Lower leg skin (tissue), 4 donors: ENCODE data around the gene KLF7. TPM values are rescaled to one million over a fixed set of nuclear protein-coding genes. Genes with fewer than 3 reads are reported as not detected.

Source experiments
- DNase-seq, 2 donors: peaks; one replicate each; pipeline ENCODE4 v3.0.0-alpha.2; 2019; ENCODE audit warnings: low spot score in 2 of 2
- H3K4me3 ChIP-seq: fragments of 200-600 bp; sonication (generic); 2 replicates; pipeline ENCODE4 v1.5.1; 2017; ENCODE audit warnings: mild to moderate bottlenecking, low read depth; ENCODE audit not compliant: poor library complexity, severe bottlenecking
- POLR2A ChIP-seq, 2 donors: fragments of 450-650 bp; IDR thresholded peaks; one replicate each; pipeline ENCODE4 v1.6.1; 2016 to 2017; ENCODE audit warnings: antibody characterized with exemption in 2 of 2, mild to moderate bottlenecking in 1 of 2, moderate library complexity in 1 of 2
- WGBS, 2 donors: methylation state at CpG; one replicate each; pipeline ENCODE4 v1.1.5; 2018; 5-methylcytosine and 5-hydroxymethylcytosine counted together
- intact Hi-C: fragments of 100-400 bp; cut with DNase I; formaldehyde crosslinking; loops from one replicate; pipeline ENCODE4 v1.15.0; 2023; ENCODE audit warnings: low total_unique reads
- total RNA-seq, 4 donors: library from RNA; depleted of rRNA; stranded (reverse); fragments of >200 nt; gene quantifications; one replicate each; pipeline ENCODE4 v1.1.0, GENCODE V29; 2016
- TF ChIP-seq, protein P1 (sequence below), 3 donors: fragments of 450-650 bp; IDR thresholded peaks; one replicate each; pipeline ENCODE4 v1.5.1; 2016; ENCODE audit warnings: antibody characterized with exemption in 3 of 3, mild to moderate bottlenecking in 3 of 3, moderate library complexity in 2 of 3

The KLF7 gene
- total RNA-seq, 4 donors from 2014 or later: 10.7 to 26.4 (median 13.5) TPM

DNA sequence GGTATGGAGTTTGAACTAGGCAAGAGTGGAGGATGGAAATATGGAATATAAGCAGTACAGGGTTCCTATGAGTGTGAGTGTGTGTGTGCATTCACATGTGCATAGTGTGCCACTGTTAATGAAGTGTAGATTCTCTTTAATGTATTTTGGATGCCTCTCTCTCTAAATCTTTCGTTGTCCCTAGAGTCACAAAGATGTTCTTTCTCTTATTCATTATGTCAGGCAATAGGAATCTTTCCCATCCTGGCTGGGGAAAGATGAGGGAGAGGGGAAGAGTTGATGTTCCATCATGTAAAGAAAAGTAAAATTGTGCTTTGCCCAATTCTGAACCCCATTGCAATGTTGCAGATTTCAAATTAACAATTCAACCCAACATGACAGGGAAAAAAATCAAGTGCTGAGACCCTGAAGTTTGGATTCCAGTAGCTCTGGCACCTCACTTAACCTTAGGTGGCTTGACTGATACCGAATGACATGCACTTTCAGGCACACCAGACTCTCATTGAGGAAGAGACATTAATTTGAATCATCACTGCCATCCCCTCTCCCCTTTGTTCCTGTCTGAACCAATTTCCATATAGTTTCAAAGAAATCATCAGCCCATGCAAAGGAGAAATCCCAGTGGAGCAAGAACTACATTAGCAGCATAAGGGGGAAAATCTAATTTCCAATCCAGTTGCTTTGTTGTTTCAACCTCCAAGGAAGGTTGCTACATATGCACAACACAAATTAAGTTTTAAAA is 28.0 kb downstream of the KLF7 start:
- 78 to 79% methylated on average over 2 of the region's 2 CpGs for WGBS, 2 donors
- no peak for TF ChIP-seq POLR2A (IDR thresholded peaks at IDR 0.05)
- TF ChIP-seq, protein P1, sequence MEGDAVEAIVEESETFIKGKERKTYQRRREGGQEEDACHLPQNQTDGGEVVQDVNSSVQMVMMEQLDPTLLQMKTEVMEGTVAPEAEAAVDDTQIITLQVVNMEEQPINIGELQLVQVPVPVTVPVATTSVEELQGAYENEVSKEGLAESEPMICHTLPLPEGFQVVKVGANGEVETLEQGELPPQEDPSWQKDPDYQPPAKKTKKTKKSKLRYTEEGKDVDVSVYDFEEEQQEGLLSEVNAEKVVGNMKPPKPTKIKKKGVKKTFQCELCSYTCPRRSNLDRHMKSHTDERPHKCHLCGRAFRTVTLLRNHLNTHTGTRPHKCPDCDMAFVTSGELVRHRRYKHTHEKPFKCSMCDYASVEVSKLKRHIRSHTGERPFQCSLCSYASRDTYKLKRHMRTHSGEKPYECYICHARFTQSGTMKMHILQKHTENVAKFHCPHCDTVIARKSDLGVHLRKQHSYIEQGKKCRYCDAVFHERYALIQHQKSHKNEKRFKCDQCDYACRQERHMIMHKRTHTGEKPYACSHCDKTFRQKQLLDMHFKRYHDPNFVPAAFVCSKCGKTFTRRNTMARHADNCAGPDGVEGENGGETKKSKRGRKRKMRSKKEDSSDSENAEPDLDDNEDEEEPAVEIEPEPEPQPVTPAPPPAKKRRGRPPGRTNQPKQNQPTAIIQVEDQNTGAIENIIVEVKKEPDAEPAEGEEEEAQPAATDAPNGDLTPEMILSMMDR (IDR thresholded peaks at IDR 0.05): no peak
- DNase-seq: no peak
- H3K4me3 ChIP-seq: no peak overlapping the region
- intact Hi-C loops: no loop called here

DNA sequence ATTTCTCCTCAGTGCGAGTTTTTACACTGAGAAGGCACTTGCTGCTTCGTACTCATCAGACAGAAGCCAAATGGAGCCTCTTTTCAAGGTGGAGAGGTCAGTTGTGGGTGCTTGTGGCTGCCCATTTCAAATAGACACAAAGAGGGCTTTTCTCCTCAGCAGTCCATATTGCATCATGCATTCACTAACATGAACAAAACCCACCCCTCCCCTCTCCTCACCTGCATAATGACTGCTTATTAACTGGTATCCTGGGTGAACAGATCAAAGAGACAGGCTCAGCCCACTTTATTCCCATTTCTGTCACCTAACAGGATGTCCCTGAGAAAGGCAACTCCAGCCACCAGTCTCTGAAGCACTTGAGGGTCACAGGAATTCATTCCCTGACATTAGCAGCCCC is 28.9 kb downstream of the KLF7 start:
- intact Hi-C loops: no loop called here
- TF ChIP-seq, protein P1 (IDR thresholded peaks at IDR 0.05): no peak
- TF ChIP-seq POLR2A (IDR thresholded peaks at IDR 0.05): no peak
- no peak overlapping the region for H3K4me3 ChIP-seq
- 96 to 100% methylated on average over 2 of the region's 2 CpGs for WGBS, 2 donors
- no peak for DNase-seq

DNA sequence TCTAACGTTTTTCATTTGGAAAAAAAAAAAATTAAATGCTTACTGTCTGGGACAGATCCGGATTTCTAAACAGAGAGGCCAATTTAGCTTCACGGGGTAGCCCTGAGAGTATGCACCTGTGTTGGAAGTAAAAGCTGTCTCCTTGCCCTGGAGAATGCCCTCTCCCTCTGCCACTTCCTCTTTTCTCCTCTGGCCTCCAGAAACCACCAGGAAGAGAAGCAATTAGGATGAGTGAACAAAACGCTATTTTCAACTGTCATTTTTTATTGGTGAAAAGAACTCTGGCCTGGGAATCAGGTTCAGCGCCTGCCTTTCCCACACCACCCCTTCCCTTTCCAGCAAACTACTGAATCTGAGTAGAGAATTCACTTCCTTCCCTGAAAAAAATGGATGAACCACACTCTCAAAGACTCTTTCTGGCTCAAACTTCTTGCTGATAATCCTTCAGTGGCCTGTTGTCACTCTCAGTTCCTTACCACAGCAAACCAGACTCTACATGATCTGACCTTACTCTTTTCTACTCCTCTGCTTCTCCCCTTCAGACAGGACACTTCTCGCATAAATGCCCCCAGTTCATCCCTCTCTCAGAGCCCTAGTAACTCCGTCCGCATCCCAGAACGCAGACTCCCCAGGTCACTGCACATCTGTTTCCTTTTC is 29.8 kb downstream of the KLF7 start:
- TF ChIP-seq, protein P1 (IDR thresholded peaks at IDR 0.05): no peak
- TF ChIP-seq POLR2A (IDR thresholded peaks at IDR 0.05): no peak
- no peak overlapping the region for H3K4me3 ChIP-seq
- WGBS, 2 donors: 67 to 68% methylated on average over 9 of the region's 9 CpGs
- intact Hi-C loops: no loop called here
- no peak for DNase-seq

DNA sequence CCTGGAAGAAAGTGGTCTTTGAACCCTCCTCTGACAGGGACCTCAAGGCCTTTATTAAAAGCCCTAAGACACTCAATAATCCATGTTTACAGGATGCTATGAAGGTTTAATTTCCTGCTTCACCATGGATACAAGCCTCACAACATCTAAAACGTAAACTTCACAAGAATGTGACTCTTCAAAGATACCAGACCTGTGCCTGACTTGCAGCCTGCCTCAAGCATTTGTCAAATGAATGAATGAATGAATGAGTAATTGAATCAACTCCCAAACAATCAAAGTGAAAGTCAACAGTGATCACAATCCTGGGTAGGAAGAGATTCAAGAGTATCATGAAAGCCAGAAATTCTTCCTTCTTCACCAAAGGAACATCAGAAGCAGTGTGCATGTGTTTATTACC is 30.4 kb downstream of the KLF7 start:
- DNase-seq: no peak
- TF ChIP-seq, protein P1 (IDR thresholded peaks at IDR 0.05): no peak
- TF ChIP-seq POLR2A (IDR thresholded peaks at IDR 0.05): no peak
- 36 to 44% methylated on average over 1 of the region's 1 CpG for WGBS, 2 donors
- intact Hi-C loops: no loop called here
- no peak overlapping the region for H3K4me3 ChIP-seq

DNA sequence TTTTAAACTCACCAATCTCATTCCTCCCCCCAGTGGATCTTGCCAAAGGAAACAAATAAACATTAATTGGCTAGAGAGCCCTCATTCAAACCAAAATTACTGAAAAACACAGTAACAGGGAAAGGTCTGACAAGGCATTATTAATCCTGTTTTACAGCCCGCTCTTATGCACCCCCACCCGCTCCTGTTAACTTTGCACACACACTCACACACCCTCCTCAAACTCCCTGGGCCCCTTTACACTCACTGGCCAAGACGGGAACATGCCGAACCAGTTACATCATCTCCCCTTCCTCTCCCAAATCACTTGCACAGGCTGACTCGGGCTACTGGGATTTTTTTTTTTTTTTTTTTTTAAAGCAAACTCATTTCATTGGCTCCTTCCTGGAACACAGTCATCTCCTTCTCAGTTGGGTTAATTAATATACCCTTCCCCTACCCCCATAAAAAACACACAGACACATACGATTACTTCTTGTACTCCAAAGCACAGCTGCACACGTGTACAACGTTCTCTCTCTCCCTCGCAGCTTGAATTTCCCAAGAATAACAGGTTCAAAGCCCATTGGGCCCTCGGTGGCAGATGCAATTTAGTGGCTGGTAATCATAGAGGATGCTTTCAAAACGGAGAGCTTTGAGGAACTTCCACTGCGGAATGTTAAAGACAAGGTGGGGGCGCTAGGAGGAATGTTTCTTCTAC is 31.8 kb downstream of the KLF7 start:
- H3K4me3 ChIP-seq: no peak overlapping the region

More for the DNA sequence above, 31.8 kb downstream of the KLF7 start:
- WGBS, 2 donors: 39 to 47% methylated on average over 13 of the region's 13 CpGs
- DNase-seq: peak; percentile 63 to 92
- TF ChIP-seq, protein P1 (IDR thresholded peaks at IDR 0.05): no peak
- TF ChIP-seq POLR2A (IDR thresholded peaks at IDR 0.05): no peak
- intact Hi-C loops: no loop called here
